Activated CD8-positive, alpha-beta memory T cell treated with anti-CD3 and anti-CD28 coated beads for 48 hours (primary cell): ENCODE results near the gene ODAM.
"Not testable (repeated sequence)": the region's sequence is repeated elsewhere in the genome, so short reads cannot be mapped to it uniquely, and the experiment has no call there.

Source experiments
- DNase-seq, 3 experiments: peaks; one replicate each; pipeline ENCODE4 v3.0.0-alpha.2; 2020; ENCODE audit warnings: low read depth in 2 of 3, low spot score in 2 of 3

The ODAM gene

DNA sequence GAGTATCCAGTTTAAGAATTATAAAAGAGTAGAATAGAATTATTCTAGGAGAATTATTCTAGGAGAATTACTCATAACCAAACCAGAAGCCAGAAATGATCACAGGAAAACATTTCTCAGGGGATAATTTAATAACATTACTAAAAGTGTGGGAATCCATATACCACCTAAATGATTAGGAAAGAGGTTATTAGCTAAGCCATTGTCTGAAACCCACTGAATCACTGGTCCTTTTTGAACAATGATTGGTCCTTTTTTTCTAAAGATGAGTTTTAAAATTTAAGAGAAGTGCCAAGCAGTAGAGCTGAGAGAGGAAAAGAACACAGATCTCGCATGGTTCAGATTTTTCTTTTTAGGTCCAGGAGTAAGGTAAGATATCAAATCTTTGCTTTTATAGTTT is at the start of gene ODAM:
Gene ODAM (plus strand): TSS at position 301 of the 400 bp plus-strand sequence. CDS start 819 bp downstream, outside the sequence.
- no peak for DNase-seq

DNA sequence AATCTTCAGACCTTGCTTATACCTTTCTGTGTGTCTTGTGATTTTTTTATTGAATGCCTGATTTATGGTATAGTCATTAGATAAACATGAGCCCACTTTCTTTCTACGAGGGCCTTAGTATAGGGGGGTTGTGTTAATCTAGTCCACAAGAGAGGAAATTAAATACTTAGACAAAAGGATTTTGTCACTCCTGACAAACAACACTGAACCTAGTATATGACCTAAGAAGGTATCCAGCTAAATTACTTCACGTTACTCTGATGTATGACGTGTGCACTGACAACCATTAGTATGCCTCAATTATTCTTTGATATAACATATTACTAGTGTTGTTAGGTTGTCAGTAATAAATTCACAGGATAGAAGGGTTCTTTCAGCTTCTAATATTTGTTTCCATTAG is 44.3 kb upstream of the ODAM start:
- DNase-seq = no peak

DNA sequence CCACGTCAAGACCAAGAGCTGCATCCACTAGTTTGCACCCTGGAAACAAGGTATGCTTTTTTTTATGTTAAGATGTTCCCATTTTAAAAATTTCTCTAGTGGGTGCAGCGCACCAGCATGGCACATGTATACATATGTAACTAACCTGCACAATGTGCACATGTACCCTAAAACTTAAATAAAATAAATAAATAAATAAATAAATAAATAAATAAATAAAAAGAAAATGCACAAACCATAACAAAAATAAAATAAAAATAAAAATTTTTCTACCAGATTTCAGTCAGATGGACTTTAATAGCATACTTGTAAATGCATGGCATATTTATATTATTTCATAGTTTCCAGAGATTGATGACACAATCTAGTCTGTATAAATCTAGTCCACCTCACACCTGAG is 43.4 kb upstream of the ODAM start:
- DNase-seq = no peak

DNA sequence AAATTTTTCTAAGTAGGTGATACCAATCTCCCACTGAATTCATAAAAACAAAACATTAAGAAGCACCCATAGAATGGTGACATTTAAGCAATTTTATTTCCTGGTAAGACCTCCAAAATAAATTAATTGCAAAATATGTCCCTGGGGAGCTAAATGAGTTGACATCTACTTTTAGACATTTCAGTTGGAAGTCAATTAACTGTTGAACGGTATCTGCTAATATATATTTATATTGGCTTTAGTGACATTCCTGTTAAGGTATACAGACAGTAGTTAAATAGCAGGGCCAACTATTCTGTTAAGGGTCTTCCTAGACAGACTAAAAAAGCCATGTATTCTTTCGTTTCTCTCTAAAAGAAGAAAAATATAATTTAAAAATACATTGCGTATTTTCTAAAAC is 41.6 kb upstream of the ODAM start, which contains the start of gene PRR27:
Gene PRR27 (plus strand): TSS at position 301 of the 400 bp plus-strand sequence. CDS start 139 bp downstream, outside the sequence.
- no peak for DNase-seq

DNA sequence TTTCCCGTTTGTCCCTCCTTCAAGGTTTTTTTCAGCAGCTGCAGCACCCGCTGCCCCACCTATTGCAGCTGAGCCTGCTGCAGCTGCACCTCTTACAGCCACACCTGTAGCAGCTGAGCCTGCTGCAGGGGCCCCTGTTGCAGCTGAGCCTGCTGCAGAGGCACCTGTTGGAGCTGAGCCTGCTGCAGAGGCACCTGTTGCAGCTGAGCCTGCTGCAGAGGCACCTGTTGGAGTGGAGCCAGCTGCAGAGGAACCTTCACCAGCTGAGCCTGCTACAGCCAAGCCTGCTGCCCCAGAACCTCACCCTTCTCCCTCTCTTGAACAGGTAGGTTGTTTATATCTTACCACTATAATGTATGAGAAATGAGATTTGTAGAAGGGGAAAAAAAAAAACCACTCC is 36.9 kb upstream of the ODAM start:
- DNase-seq = no peak

GRCh38 chr4:70177090-70177489 is 18.4 kb upstream of the ODAM start:
- no peak for DNase-seq

DNA sequence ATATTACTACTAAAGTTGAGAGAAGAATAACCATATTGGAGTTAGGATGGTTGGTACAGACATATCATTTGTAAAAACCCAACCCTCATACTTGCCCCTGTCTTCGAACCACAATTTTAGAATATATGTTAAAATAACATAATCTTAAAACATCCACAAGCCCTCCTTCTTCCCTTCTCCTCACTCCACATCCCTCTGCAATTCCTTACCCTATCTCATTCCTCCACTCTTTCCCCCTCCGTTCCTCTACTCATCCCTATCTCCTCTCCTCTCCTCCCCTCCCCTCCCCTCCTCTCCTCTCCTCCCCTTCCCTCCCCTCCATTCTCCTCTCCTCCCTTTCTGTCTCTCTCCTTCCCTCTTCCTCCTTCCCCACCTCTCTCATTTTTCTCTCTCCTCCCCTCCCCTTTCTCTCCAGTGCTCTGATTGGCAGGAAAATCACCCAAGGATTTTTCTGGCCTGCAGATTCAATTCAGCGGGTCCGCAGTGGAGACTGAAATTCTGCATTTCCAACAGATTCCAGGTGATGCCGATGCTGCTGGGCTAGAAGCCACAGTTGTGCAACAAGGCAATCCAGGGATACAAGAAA is 17.4 kb upstream of the ODAM start:
- no peak for DNase-seq

- no peak for DNase-seq
Observed at GRCh38 chr4:70179811-70180210, 15.7 kb upstream of the ODAM start.

- DNase-seq = no peak
Observed at GRCh38 chr4:70181864-70182263, 13.7 kb upstream of the ODAM start.

DNA sequence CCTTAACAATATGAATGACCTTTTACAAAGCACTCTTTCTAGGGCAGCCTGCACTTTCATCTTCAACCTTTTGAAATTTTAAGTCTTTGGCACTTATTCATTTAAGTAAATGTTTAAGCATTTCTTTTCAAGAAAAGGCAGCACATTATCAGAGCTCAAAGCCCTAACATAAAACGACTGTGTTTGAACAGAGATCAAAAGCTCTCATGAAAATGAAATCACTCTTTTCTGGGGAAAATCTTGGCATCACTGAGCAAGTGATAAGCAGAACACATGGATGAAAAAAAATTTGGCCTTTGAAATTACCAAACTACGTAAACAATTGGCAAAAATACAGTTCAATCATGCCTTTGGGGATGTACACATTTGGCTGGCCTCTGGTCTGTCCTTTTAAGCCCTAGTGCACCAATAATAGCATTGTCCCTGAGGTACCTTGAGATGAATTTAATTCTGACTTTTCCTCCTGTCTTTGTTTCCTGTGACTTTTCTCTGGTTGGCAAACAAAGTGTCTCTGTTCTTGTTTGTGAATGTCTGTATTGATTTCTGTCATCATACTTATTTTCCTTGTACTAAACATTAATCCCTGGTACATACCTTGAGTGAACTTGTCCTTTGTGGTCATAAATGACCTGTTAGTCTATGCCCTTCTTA is 12.9 kb upstream of the ODAM start:
- DNase-seq = no peak

- no peak for DNase-seq
Observed at GRCh38 chr4:70183168-70183939, 12.2 kb upstream of the ODAM start.

DNA sequence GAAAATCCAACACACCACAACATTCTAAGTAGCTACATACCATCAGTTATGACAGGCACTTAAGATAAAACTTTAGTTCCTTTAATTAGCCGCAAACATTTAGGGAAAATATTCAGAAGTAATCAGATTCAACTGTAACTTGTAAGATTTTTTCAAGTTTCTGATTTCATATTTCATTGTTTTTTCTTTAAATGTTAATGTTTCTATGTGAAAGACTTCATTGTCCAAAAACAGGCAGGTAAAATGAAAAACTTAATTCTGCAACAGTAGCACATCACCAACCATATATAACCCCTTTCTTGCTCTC is 11.6 kb upstream of the ODAM start:
- no peak for DNase-seq

- DNase-seq = no peak
Observed at GRCh38 chr4:70187216-70187615, 8.3 kb upstream of the ODAM start.

DNA sequence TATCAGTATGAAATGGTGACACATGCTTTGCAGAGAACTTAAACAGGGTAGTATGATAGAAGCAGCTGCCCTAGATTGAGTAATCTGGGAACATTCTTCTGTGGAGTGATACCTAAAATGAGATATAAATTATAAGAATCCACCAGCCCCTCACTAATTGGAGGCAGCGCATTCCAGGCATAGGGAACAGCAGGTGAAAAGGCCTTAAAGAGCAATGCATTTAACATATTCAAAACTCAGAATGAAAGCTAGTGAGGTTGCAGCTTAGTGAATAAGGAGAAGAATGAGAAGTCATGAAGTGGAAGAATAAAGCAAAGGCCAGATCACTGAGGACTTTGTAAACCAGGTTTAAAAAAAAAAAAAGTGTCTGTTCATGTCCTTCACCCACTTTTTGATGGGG is 4.9 kb upstream of the ODAM start:
- DNase-seq = no peak

- no peak for DNase-seq
Observed at GRCh38 chr4:70191647-70192046, 3.9 kb upstream of the ODAM start.

DNA sequence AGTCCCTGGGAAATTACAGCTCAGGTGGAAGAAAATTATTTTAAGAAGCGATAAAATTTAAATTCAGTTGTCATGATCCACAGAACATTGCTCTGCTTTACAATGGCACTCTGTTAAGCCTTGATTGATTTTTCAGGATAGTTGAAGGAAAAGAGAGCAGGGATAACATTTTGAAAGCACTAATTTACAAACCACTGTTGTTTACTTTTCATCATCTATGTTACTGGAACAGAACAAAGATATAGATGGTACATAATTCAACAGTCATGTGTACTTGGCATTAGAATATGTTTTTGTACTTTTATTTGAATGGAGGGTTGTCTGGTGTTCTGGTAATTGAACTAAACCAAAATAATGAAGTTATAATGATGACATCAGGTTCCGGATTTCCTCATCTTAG is 2.6 kb upstream of the ODAM start:
- DNase-seq = no peak

DNA sequence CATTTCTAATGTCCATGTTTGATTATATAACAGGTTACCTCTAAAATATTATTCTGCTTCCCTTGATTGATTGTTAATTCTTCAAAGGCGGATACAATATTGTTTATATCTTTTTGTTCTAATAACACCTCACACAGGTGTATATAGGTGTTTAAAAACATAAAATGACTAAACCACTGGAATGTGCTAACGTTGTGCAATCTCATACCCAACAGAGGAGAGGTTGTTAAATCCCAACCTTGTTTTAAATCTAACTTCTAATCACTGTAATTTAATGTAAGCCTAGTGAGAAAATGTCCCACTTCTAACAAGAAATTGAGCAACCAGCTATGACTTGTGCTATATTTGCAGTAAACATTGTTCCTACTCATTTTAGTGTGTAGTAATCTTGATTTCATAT is 1.3 kb downstream of the ODAM start:
- DNase-seq = no peak

GRCh38 chr4:70197842-70198241 is 2.3 kb downstream of the ODAM start:
- no peak for DNase-seq

DNA sequence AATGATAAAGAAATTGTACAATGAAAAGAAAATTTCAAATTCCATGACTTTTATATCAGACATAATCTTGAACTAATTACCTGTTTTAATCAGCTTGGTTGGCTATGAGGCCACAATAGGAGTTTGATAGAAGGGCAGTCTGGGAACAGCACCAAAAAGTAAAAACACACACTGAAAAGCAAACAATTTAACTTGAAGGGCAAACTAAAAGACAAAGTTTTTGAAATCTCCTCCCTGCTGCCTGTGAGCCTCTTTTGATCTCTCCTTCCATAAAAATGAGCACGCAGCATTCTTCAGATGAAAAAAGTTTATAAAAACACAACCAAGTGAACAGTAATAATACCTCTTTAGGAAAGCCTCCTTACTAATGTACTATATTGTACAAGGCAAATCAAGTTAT is 8.1 kb downstream of the ODAM start:
- DNase-seq = no peak

GRCh38 chr4:70212752-70213151 is 17.2 kb downstream of the ODAM start:
- DNase-seq = not testable (repeated sequence)

GRCh38 chr4:70216109-70216508 is 20.6 kb downstream of the ODAM start:
- not testable (repeated sequence) for DNase-seq

DNA sequence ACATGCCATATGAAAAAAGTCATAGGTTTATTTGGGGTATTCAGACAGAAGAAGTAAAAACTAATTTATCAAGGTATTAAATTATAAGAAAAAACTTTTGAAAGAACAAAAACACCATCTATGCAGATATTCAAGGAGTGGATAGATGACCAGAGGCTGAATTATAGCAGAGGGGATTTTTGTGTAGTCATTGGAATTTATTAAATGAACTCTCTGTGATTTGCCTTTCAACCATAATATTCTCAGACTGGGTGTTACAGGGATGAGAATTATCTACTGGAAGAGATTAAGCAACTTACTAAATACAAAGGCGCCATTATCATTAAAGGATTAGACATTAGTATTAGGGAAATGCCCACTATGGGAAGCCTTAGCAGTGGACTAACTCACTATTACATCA is 21.0 kb downstream of the ODAM start:
- not testable (repeated sequence) for DNase-seq
